SK-N-SH (cell line): ENCODE data around the gene S100Z.
"Not testable (repeated sequence)": the region's sequence is repeated elsewhere in the genome, so short reads cannot be mapped to it uniquely, and the experiment has no call there.

Experiments
- CHD2 ChIP-seq: fragments of 150-350 bp; IDR thresholded peaks from 2 replicates; pipeline ENCODE4 v1.6.1; 2018; ENCODE audit warnings: low read length; ENCODE audit not compliant: partially characterized antibody
- CTCF ChIP-seq: fragments of 200-600 bp; sonication (generic); IDR thresholded peaks from 2 replicates; pipeline ENCODE4 v1.6.1; 2017; ENCODE audit warnings: antibody characterized with exemption, mild to moderate bottlenecking, moderate library complexity
- EP300 ChIP-seq, 2 experiments: IDR thresholded peaks; 2 replicates each; pipeline versions ENCODE4 v1.4.0 to v1.6.1; 2012; ENCODE audit warnings: borderline replicate concordance in 1 of 2, low read depth in 1 of 2, low read length in 1 of 2
- GATA2 ChIP-seq: sonication (generic); formaldehyde crosslinking; IDR thresholded peaks from 2 replicates; pipeline ENCODE4 v1.5.0; 2020; ENCODE audit warnings: mild to moderate bottlenecking, missing genetic modification reagents
- JUND ChIP-seq: IDR thresholded peaks from 2 replicates; pipeline ENCODE4 v1.4.0; 2012
- MAX ChIP-seq: IDR thresholded peaks from 2 replicates; pipeline ENCODE4 v1.4.0; 2012; ENCODE audit warnings: low read depth
- PBX3 ChIP-seq: IDR thresholded peaks from 2 replicates; pipeline ENCODE4; 2012
- POLR2AphosphoS5 ChIP-seq: IDR thresholded peaks from 2 replicates; pipeline ENCODE4 v1.6.1; 2012; ENCODE audit warnings: low read depth, low read length
- RAD21 ChIP-seq: IDR thresholded peaks from 2 replicates; pipeline ENCODE4 v1.6.1; 2012; ENCODE audit warnings: mild to moderate bottlenecking, low read length
- REST ChIP-seq: IDR thresholded peaks from 2 replicates; pipeline ENCODE4 v1.6.1; 2012; ENCODE audit warnings: mild to moderate bottlenecking, low read depth, low read length, moderate library complexity
- SMC3 ChIP-seq: IDR thresholded peaks from 2 replicates; pipeline ENCODE4 v1.6.1; 2012; ENCODE audit warnings: low read depth, low read length, improper control_type of control experiment
- TAF1 ChIP-seq: IDR thresholded peaks from 2 replicates; pipeline ENCODE4 v1.6.1; 2012; ENCODE audit warnings: low read depth, mild to moderate bottlenecking, low read length, moderate library complexity, borderline replicate concordance
- USF1 ChIP-seq: IDR thresholded peaks from 2 replicates; pipeline ENCODE4 v1.4.0; 2012; ENCODE audit warnings: low read depth, borderline replicate concordance
- YY1 ChIP-seq: IDR thresholded peaks from 2 replicates; pipeline ENCODE4 v1.4.0; 2012; ENCODE audit warnings: low read depth, mild to moderate bottlenecking

- not testable (repeated sequence) for TF ChIP-seq CTCF; POLR2AphosphoS5; JUND; PBX3; YY1; REST; MAX; SMC3; CHD2; EP300 (IDR thresholded peaks at IDR 0.05; ENCODE audit: borderline replicate concordance in 1 of 2, low read depth in 1 of 2, low read length in 1 of 2); GATA2 (CRISPR knock-in tag); USF1; RAD21; TAF1
Observed at GRCh38 chr5:76945238-76945637, 95.4 kb downstream of the S100Z start.
